ENCODE results near the gene ADAM23.

Gene ADAM23

DNA sequence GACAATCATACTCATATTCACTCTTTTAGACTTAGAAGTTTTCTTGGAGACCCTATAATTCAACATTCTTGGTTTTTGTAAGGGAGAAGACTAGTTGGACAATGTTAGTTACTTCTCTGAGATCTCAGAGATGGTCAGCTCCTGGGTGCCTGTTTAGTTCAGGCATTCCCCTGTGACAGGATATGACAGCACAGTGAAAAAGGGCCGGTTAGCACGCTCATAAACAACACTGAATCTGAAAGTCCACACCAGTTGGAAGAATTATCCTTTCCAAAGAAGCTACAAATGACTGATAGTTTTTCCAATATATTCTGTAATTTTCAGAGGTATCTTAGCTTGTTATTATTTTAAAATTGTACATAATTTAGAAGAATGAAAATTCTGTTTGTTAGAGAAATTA lies 75.7 kb downstream of the ADAM23 start:
- Histone ChIP-seq H3K9me3 (no peaks in the 10 kb centered on the region), H3K36me3 (no peaks in the 10 kb centered on the region), H3K27me3 (no peaks in the 10 kb centered on the region), H3K4me1 (no peaks in the 10 kb centered on the region; the same call in 1 of the 2 replicates), H3K4me3 (ENCODE audit: low read depth, low read length) (no peak overlapping the region)
- TF ChIP-seq, protein P1, sequence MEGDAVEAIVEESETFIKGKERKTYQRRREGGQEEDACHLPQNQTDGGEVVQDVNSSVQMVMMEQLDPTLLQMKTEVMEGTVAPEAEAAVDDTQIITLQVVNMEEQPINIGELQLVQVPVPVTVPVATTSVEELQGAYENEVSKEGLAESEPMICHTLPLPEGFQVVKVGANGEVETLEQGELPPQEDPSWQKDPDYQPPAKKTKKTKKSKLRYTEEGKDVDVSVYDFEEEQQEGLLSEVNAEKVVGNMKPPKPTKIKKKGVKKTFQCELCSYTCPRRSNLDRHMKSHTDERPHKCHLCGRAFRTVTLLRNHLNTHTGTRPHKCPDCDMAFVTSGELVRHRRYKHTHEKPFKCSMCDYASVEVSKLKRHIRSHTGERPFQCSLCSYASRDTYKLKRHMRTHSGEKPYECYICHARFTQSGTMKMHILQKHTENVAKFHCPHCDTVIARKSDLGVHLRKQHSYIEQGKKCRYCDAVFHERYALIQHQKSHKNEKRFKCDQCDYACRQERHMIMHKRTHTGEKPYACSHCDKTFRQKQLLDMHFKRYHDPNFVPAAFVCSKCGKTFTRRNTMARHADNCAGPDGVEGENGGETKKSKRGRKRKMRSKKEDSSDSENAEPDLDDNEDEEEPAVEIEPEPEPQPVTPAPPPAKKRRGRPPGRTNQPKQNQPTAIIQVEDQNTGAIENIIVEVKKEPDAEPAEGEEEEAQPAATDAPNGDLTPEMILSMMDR (IDR thresholded peaks at IDR 0.05; ENCODE audit: low read depth, low read length), result no peak
- DNase-seq, result no peak

DNA sequence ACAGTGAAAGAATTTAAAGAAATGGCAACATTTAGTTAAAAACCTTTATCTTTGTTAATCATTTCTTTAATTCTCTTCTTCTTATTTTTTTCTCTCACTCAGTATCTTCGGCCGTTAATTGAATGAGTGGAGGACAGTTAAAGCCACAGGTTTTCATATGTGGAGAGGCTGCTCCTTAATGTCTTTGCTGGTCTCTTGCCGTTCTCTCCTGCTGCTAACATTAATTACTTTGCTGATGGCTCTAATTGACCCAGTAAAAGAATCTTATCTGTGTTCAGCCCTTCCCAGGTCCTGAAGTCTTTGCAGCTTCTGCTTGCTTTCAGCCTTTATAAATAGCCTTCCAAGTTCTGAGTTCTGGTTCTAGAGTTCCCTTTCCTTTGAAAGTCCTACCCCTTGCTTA lies 77.1 kb downstream of the ADAM23 start:
- H3K4me3 ChIP-seq (ENCODE audit: low read depth, low read length), result no peak overlapping the region
- H3K36me3 ChIP-seq, result no peaks in the 10 kb centered on the region
- no peaks in the 10 kb centered on the region for H3K27me3 ChIP-seq
- TF ChIP-seq, protein P1 (IDR thresholded peaks at IDR 0.05; ENCODE audit: low read depth, low read length), result no peak
- DNase-seq, result no peak
- H3K9me3 ChIP-seq, result no peaks in the 10 kb centered on the region
- no peaks in the 10 kb centered on the region; the same call in 1 of the 2 replicates for H3K4me1 ChIP-seq

DNA sequence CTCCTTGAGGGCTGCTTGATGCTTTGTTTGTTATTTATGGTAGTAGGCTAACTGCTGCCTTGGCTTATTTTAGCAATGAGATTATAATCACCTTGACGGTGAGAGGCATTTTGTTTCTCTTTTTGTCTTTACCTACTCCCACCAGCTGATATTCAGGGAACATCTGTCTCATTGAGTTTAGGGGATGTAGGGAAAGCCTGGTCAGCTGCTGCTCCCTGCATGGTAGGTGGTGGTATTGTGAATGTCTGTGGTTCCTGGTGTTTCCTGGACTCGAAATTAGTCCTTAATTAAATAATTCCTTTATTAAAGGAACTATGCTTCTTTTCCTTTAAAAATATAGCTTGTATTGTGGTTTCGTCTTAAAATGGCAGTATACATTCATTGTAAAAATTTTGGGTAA lies 77.8 kb downstream of the ADAM23 start:
- Histone ChIP-seq H3K9me3 (no peaks in the 10 kb centered on the region), H3K4me1 (no peaks in the 10 kb centered on the region; the same call in 1 of the 2 replicates), H3K36me3 (no peaks in the 10 kb centered on the region), H3K4me3 (ENCODE audit: low read depth, low read length) (no peak overlapping the region), H3K27me3 (no peaks in the 10 kb centered on the region)
- DNase-seq, result no peak
- TF ChIP-seq, protein P1 (IDR thresholded peaks at IDR 0.05; ENCODE audit: low read depth, low read length), result no peak

DNA sequence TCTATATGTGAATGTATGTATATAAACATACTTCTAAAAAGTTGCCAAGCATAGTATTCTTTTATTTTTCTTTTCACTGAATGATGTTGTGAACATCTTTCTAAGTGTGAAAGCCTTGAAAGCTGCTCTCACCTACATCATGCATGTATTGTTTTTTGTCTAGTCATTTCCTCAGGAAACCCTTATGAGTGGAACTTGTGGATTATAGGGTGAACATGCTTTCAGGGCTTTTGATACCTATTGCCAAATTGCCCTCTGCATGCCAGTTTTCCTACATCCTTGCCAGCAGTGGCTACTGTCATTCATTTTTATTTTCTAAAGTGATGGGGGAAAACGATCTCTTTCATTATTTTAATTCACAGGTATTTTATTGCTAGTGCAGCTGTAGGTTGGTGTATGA lies 78.3 kb downstream of the ADAM23 start:
- no peaks in the 10 kb centered on the region for H3K9me3 ChIP-seq
- no peaks in the 10 kb centered on the region for H3K27me3 ChIP-seq
- H3K4me3 ChIP-seq (ENCODE audit: low read depth, low read length), result no peak overlapping the region
- no peaks in the 10 kb centered on the region for H3K36me3 ChIP-seq
- DNase-seq, result no peak
- TF ChIP-seq, protein P1 (IDR thresholded peaks at IDR 0.05; ENCODE audit: low read depth, low read length), result no peak
- no peaks in the 10 kb centered on the region; the same call in 1 of the 2 replicates for H3K4me1 ChIP-seq

DNA sequence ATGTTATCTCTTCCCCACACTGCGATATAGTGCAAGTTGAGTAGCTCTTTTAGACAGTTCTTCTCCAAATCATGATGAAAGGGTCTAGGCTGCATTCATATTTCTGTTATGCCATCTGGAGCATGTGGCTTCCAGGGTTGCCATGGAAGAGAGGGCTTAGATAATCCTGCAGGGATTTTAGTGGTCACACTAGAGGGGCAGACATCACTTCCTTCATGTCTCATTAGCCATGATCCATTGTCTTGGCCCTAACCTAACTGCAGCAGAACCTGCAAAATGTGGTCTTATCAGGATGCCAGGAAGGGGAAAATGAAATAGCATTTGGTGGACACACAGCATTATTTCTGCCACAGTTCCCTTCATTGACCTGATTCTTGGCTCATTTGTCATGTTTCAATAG lies 83.1 kb downstream of the ADAM23 start:
- Histone ChIP-seq H3K4me3 (ENCODE audit: low read depth, low read length) (no peak overlapping the region), H3K4me1 (no peaks in the 10 kb centered on the region), H3K36me3 (no peaks in the 10 kb centered on the region), H3K27me3 (no peaks in the 10 kb centered on the region), H3K9me3 (no peaks in the 10 kb centered on the region; the same call in 1 of the 2 replicates)
- no peak for DNase-seq
- TF ChIP-seq, protein P1 (IDR thresholded peaks at IDR 0.05; ENCODE audit: low read depth, low read length), result no peak

DNA sequence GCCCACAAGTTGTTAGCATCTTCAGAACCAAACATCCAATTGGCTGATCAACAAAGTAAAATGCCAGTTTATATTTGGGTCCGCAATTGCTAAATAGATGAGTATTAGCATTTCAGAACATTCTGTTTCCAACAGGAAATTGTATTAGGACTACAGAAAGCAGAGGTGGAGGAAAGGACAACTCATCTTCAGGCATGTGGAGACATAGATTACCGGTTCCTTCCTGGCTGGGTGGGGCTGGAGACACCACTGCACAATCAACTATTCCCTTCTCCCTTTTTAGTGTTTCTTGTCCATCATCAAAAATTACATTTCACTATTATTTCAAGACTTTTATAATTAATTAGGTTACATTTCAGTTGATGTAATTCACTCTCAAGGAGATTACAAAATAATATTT lies 83.8 kb downstream of the ADAM23 start:
- Histone ChIP-seq H3K4me1 (no peaks in the 10 kb centered on the region), H3K9me3 (no peaks in the 10 kb centered on the region; the same call in 1 of the 2 replicates), H3K27me3 (no peaks in the 10 kb centered on the region), H3K36me3 (no peaks in the 10 kb centered on the region), H3K4me3 (ENCODE audit: low read depth, low read length) (no peak overlapping the region)
- TF ChIP-seq, protein P1 (IDR thresholded peaks at IDR 0.05; ENCODE audit: low read depth, low read length), result no peak
- no peak for DNase-seq

Data from BE2C (cell line).